Suprapubic skin (tissue), 4 donors: Measurements from ENCODE around the gene CASQ1. TPM values are rescaled to one million over a fixed set of nuclear protein-coding genes. Genes with fewer than 3 reads are reported as not detected.

Experiments used
- DNase-seq, 2 donors: peaks; one replicate each; pipeline ENCODE4 v3.0.0-alpha.2; 2019; ENCODE audit warnings: low spot score in 2 of 2
- H3K27ac ChIP-seq: fragments of 200-600 bp; sonication (generic); one replicate; pipeline ENCODE4 v1.5.1; 2019
- H3K27me3 ChIP-seq: fragments of 200-600 bp; sonication (generic); one replicate; pipeline ENCODE4 v1.5.1; 2019
- H3K36me3 ChIP-seq: fragments of 200-600 bp; sonication (generic); one replicate; pipeline ENCODE4 v1.5.1; 2019
- H3K4me1 ChIP-seq: fragments of 200-600 bp; sonication (generic); one replicate; pipeline ENCODE4 v1.5.1; 2019
- H3K4me3 ChIP-seq: fragments of 200-600 bp; sonication (generic); one replicate; pipeline ENCODE4 v1.5.1; 2019; ENCODE audit warnings: mild to moderate bottlenecking
- H3K9me3 ChIP-seq: fragments of 200-600 bp; sonication (generic); one replicate; pipeline ENCODE4 v1.5.1; 2019
- EP300 ChIP-seq: sonication (generic); formaldehyde crosslinking; IDR thresholded peaks from one replicate; pipeline ENCODE4 v1.6.1; 2017; ENCODE audit warnings: antibody characterized with exemption
- POLR2A ChIP-seq, 2 donors: fragments of 450-650 bp; IDR thresholded peaks; one replicate each; pipeline ENCODE4 v1.6.1; 2017; ENCODE audit warnings: antibody characterized with exemption in 2 of 2, mild to moderate bottlenecking in 2 of 2, moderate library complexity in 2 of 2
- POLR2AphosphoS5 ChIP-seq, 3 donors: sonication (generic); formaldehyde crosslinking; IDR thresholded peaks; one replicate each; pipeline ENCODE4 v1.6.1; 2017; ENCODE audit warnings: antibody characterized with exemption in 3 of 3
- WGBS: methylation state at CpG from one replicate; pipeline ENCODE4 v1.1.5; 2018; 5-methylcytosine and 5-hydroxymethylcytosine counted together
- total RNA-seq, 4 donors: library from RNA; depleted of rRNA; stranded (reverse); fragments of >200 nt; gene quantifications; one replicate each; pipeline ENCODE4 v1.1.0, GENCODE V29; 2016
- TF ChIP-seq, protein P1 (sequence below), 2 donors: fragments of 200-600 bp in 1 of 2; fragments of 450-650 bp in 1 of 2; sonication (generic) in 1 of 2; IDR thresholded peaks; one replicate each; pipeline ENCODE4 v1.5.1; 2016 to 2019; ENCODE audit warnings: antibody characterized with exemption in 2 of 2, mild to moderate bottlenecking in 1 of 2, moderate library complexity in 1 of 2

Gene CASQ1
- total RNA-seq, 4 donors from 2014 or later = not detected

DNA sequence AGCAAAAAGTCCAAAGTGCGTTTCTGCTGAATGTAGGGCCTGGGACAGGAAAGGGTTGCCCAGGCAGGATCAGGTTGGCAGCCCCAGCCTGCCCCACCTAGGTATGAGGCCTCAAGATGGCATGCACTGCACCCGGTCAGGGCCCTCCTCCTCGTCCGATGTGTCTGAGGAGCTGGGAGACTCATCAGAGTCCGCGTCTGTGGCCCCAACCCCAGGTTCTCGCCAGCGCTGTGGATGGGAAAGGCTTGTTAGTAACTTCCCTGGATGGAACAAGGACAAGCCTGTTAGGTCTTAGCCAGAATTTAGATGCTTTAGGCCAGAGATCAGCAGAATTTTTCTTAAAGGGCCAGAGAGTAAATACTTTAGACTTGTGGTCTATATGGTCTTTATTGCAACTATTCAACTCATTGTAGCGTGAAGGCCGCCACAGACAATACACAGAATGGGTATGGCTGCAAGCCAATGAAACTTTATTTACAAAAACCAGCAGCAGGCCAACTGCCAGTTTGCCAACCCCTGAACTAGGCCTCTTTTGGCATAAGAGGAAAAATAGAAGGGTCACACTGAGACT lies 27.2 kb downstream of the CASQ1 start:
- Histone ChIP-seq H3K4me1 (peaks cover 46% of the 10 kb centered on the region), H3K27me3 (no peaks in the 10 kb centered on the region), H3K4me3 (no peak overlapping the region), H3K27ac (peak overlapping the region; percentile 13), H3K36me3 (peaks cover 92% of the 10 kb centered on the region), H3K9me3 (no peaks in the 10 kb centered on the region)
- 42% methylated on average over 10 of the region's 10 CpGs for WGBS
- DNase-seq = no peak
- no peak for TF ChIP-seq POLR2AphosphoS5 (IDR thresholded peaks at IDR 0.05)
- TF ChIP-seq POLR2A (IDR thresholded peaks at IDR 0.05) = no peak
- no peak for TF ChIP-seq EP300
- TF ChIP-seq, protein P1, sequence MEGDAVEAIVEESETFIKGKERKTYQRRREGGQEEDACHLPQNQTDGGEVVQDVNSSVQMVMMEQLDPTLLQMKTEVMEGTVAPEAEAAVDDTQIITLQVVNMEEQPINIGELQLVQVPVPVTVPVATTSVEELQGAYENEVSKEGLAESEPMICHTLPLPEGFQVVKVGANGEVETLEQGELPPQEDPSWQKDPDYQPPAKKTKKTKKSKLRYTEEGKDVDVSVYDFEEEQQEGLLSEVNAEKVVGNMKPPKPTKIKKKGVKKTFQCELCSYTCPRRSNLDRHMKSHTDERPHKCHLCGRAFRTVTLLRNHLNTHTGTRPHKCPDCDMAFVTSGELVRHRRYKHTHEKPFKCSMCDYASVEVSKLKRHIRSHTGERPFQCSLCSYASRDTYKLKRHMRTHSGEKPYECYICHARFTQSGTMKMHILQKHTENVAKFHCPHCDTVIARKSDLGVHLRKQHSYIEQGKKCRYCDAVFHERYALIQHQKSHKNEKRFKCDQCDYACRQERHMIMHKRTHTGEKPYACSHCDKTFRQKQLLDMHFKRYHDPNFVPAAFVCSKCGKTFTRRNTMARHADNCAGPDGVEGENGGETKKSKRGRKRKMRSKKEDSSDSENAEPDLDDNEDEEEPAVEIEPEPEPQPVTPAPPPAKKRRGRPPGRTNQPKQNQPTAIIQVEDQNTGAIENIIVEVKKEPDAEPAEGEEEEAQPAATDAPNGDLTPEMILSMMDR (IDR thresholded peaks at IDR 0.05) = no peak

DNA sequence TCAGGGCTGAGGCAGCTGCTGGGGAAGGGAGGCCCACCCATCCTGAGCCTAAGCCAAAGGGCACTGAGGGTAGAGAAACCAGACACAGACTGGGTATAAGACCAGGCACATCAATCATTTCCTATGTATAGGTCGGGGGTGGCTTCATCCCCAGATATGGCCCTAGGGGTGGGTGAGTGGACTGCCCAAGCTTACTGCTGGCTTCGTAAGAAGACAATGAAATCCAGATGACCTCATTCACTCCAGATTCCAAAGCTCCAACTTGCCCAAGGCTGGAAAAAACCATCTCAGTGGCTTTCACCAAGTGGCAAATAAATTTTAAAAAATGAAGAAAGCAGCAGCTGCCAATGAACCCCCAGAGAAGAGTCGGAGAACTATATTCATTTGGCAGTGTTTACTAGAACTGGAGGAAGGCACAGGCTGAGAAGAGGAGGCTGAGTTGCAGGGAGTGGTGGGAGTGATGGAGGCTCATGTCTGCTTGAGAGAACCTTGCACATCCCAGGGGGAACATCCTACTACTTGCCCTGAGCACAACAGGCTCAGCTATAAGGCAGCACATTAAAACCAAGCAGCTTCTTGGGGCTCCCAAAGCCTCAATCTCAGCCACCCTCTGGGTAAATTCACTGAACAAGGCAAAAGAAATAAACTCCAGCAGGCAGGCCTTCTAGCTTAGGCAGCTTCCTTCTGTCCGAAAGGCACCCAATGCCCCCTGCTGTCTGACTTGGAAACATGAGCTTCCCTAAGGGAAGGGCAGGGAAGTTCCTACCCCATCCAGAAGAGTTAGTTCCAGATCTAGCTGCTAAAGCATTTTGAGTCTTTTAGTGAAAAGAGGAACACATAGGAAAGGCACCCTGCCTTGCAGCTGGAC lies 28.9 kb downstream of the CASQ1 start:
- peaks cover 43% of the 10 kb centered on the region for H3K4me1 ChIP-seq
- TF ChIP-seq EP300 = no peak
- TF ChIP-seq POLR2A (IDR thresholded peaks at IDR 0.05) = no peak
- no peak for TF ChIP-seq POLR2AphosphoS5 (IDR thresholded peaks at IDR 0.05)
- TF ChIP-seq, protein P1 (IDR thresholded peaks at IDR 0.05) = peak in 1 of 2 donors; percentile 54
- H3K27ac ChIP-seq = peak overlapping the region; percentile 24
- H3K4me3 ChIP-seq = no peak overlapping the region
- no peaks in the 10 kb centered on the region for H3K9me3 ChIP-seq
- 33% methylated on average over 4 of the region's 4 CpGs for WGBS
- DNase-seq = no peak
- H3K36me3 ChIP-seq = peaks cover 92% of the 10 kb centered on the region
- no peaks in the 10 kb centered on the region for H3K27me3 ChIP-seq

DNA sequence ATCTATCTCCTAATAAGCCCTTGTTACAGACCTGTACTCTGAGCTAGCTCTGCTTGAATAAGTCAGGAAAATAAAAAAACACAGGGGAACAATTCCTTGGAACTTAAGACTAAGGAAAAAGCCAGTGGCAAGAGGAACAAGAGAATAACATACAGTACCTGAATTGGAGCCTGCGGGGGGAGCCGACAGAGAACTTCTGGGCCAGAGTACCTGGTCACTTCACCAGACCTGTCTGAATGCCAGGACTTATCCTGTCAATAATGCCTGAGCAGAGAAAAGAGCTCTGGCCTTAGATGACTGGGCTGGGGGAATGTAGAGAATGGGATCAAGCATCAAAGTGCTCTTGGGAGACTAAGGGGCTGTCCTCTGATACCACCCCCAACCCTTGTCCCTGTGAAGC lies 29.9 kb downstream of the CASQ1 start:
- DNase-seq = no peak
- Histone ChIP-seq H3K4me1 (peaks cover 35% of the 10 kb centered on the region), H3K4me3 (no peak overlapping the region), H3K27me3 (no peaks in the 10 kb centered on the region), H3K27ac (no peak overlapping the region), H3K9me3 (no peaks in the 10 kb centered on the region), H3K36me3 (peaks cover 93% of the 10 kb centered on the region)
- TF ChIP-seq, protein P1 (IDR thresholded peaks at IDR 0.05) = no peak
- no peak for TF ChIP-seq POLR2A (IDR thresholded peaks at IDR 0.05)
- TF ChIP-seq POLR2AphosphoS5 (IDR thresholded peaks at IDR 0.05) = no peak
- no peak for TF ChIP-seq EP300
- WGBS = 88% methylated on average over 2 of the region's 2 CpGs

DNA sequence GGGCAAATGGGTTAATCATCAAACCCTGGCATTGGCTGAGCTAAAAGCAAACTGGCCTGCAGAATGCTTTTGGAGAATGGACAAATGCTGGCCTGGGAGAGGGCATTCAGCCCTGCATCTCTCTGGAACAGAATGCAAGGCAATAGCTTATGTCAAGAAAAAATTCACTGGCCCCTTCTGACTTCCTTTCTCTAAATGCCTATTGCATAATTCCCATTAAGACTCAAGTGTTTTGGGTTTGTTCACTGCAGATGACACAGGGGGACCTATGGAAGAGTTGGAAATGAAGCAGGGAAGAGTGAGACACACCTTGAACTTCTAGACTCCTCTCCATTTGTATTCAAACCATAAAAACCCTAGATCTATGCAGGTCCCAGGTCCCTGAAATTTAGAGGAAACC lies 30.7 kb downstream of the CASQ1 start:
- Histone ChIP-seq H3K4me1 (peaks cover 35% of the 10 kb centered on the region), H3K4me3 (no peak overlapping the region), H3K9me3 (no peaks in the 10 kb centered on the region), H3K27ac (no peak overlapping the region), H3K36me3 (peaks cover 93% of the 10 kb centered on the region), H3K27me3 (no peaks in the 10 kb centered on the region)
- no peak for TF ChIP-seq POLR2AphosphoS5 (IDR thresholded peaks at IDR 0.05)
- TF ChIP-seq, protein P1 (IDR thresholded peaks at IDR 0.05) = no peak
- TF ChIP-seq EP300 = no peak
- no peak for TF ChIP-seq POLR2A (IDR thresholded peaks at IDR 0.05)
- no peak for DNase-seq

DNA sequence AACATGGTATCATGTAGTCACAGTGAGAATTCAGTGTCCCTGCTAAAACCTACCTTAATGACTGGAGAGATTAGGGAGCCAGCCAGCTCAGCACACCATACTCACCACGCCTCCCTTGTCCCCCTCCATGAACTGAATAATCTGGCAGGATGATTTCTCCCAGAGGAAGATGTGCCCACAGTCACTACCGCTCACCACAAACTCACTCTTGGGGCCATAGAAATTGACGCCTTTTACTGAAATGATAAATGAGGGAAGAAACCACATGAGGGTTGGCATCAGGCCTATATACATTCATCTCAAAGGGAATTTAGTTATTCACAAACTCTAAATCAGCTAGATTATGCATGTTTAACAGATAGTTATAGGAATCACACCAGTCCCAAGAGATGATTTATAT lies 32.2 kb downstream of the CASQ1 start:
- TF ChIP-seq, protein P1 (IDR thresholded peaks at IDR 0.05) = no peak
- TF ChIP-seq POLR2AphosphoS5 (IDR thresholded peaks at IDR 0.05) = no peak
- TF ChIP-seq EP300 = no peak
- TF ChIP-seq POLR2A (IDR thresholded peaks at IDR 0.05) = no peak
- Histone ChIP-seq H3K4me1 (peaks cover 24% of the 10 kb centered on the region), H3K9me3 (no peaks in the 10 kb centered on the region), H3K4me3 (no peak overlapping the region), H3K36me3 (peaks cover 93% of the 10 kb centered on the region), H3K27me3 (no peaks in the 10 kb centered on the region), H3K27ac (no peak overlapping the region)
- 86% methylated on average over 3 of the region's 3 CpGs for WGBS
- DNase-seq = no peak
